Endothelial cell of umbilical vein (primary cell): ENCODE measurements around the gene THUMPD3. TPM values are rescaled to one million over a fixed set of nuclear protein-coding genes. Genes with fewer than 3 reads are reported as not detected.

Experiments used
- BruUV-seq: library from RNA; stranded (reverse); fragments of 400-500 nt; replicated peaks from 2 replicates; lab custom pipeline; 2021; lab: Mats Ljungman, UMichigan
- CTCF ChIA-PET: fragments of 300-600, 350-600 bp; sonication (Branson Sonifier 250); formaldehyde crosslinking; loops from one replicate; lab custom pipeline; 2021; ENCODE audit warnings: antibody characterized with exemption, inconsistent platforms; lab: Charles Lee
- POLR2A ChIA-PET: fragments of 300-600, 350-600 bp; sonication (Branson Sonifier 250); formaldehyde crosslinking; loops from one replicate; lab custom pipeline; 2021; ENCODE audit warnings: antibody characterized with exemption, inconsistent platforms; lab: Charles Lee
- DNase-seq: peaks from one replicate; pipeline ENCODE4 v3.0.0-alpha.2; 2011; ENCODE audit warnings: low read depth, low spot score
- FAIRE-seq: peaks from 2 replicates; lab custom pipeline; 2011; peaks lifted over from hg19 to GRCh38; lab: Jason Lieb, UNC
- H2AFZ ChIP-seq: 2 replicates; pipeline ENCODE4 v1.6.0; 2012; ENCODE audit warnings: low read depth, low read length, control low read depth, inconsistent platforms
- H3K27ac ChIP-seq: 2 replicates; pipeline ENCODE4 v1.5.1; 2011; ENCODE audit warnings: low read depth, mild to moderate bottlenecking, control low read depth, low read length, moderate library complexity; ENCODE audit not compliant: insufficient read depth
- H3K27me3 ChIP-seq, 2 experiments: 2 replicates each; pipeline versions ENCODE4 v1.6.0 to v1.6.1; 2011; ENCODE audit warnings: low read length in 2 of 2, mixed read lengths in 1 of 2; ENCODE audit not compliant: control insufficient read depth in 2 of 2, insufficient read depth in 2 of 2
- H3K36me3 ChIP-seq, 2 experiments: 2 replicates in 1 of 2; 3 replicates in 1 of 2; pipeline ENCODE4 v1.5.1; 2011; ENCODE audit warnings: low read length in 2 of 2, mild to moderate bottlenecking in 1 of 2, moderate library complexity in 1 of 2; ENCODE audit not compliant: control insufficient read depth in 2 of 2, insufficient read depth in 2 of 2; ENCODE audit errors: extremely low read depth in 1 of 2
- H3K4me1 ChIP-seq: 3 replicates; pipeline ENCODE4 v1.5.1; 2011; ENCODE audit warnings: mild to moderate bottlenecking, low read length; ENCODE audit not compliant: control insufficient read depth, insufficient read depth; ENCODE audit errors: extremely low read depth
- H3K4me2 ChIP-seq: 2 replicates; pipeline ENCODE4 v1.6.1; 2011; ENCODE audit warnings: low read length, control low read depth, mixed read lengths; ENCODE audit not compliant: insufficient read depth
- H3K4me3 ChIP-seq, 3 experiments: fragments of 200-600 bp in 1 of 3; sonication (generic), shearing (Covaris generic) in 1 of 3; replicated peaks in 1 of 3; 2 replicates each; pipeline ENCODE4 v1.5.1; 2011 to 2016; ENCODE audit warnings: control low read depth in 3 of 3, low read length in 3 of 3, mild to moderate bottlenecking in 2 of 3, inconsistent platforms in 1 of 3, low read depth in 1 of 3, moderate library complexity in 1 of 3; ENCODE audit not compliant: insufficient read depth in 1 of 3
- H3K79me2 ChIP-seq: 2 replicates; pipeline ENCODE4 v1.6.0; 2012; ENCODE audit warnings: low read length, inconsistent platforms; ENCODE audit not compliant: control insufficient read depth, insufficient read depth
- H3K9ac ChIP-seq: replicated peaks from 2 replicates; pipeline ENCODE3; 2011; ENCODE audit warnings: low read length, control low read depth; ENCODE audit not compliant: insufficient read depth; ENCODE audit errors: extremely low read depth
- H3K9me1 ChIP-seq: replicated peaks from 3 replicates; pipeline ENCODE4 v1.6.0; 2011; ENCODE audit warnings: mild to moderate bottlenecking, low read length; ENCODE audit not compliant: control insufficient read depth, insufficient read depth; ENCODE audit errors: extremely low read depth
- H3K9me3 ChIP-seq: replicated peaks from 2 replicates; pipeline ENCODE4 v1.5.1; 2012; ENCODE audit warnings: low read length, inconsistent platforms; ENCODE audit not compliant: control insufficient read depth, insufficient read depth
- H4K20me1 ChIP-seq: replicated peaks from 2 replicates; pipeline ENCODE3; 2011; ENCODE audit warnings: mild to moderate bottlenecking, low read length; ENCODE audit not compliant: control insufficient read depth, insufficient read depth; ENCODE audit errors: extremely low read depth
- EZH2 ChIP-seq: IDR thresholded peaks from 2 replicates; pipeline ENCODE4 v1.6.1; 2012; ENCODE audit warnings: borderline replicate concordance, low read depth, mild to moderate bottlenecking, moderate library complexity, low read length, inconsistent platforms; ENCODE audit not compliant: severe bottlenecking
- FOS ChIP-seq: IDR thresholded peaks from 2 replicates; pipeline ENCODE4 v1.6.1; 2011; ENCODE audit warnings: mild to moderate bottlenecking, low read length, moderate library complexity, borderline replicate concordance; ENCODE audit not compliant: insufficient read depth
- GATA2 ChIP-seq: IDR thresholded peaks from 2 replicates; pipeline ENCODE4 v1.7.0; 2011; ENCODE audit warnings: low read depth, mild to moderate bottlenecking, moderate library complexity, mixed read lengths, low read length; ENCODE audit not compliant: insufficient read length, insufficient read depth
- JUN ChIP-seq: IDR thresholded peaks from 2 replicates; pipeline ENCODE4 v1.6.1; 2011; ENCODE audit warnings: borderline replicate concordance, low read depth; ENCODE audit not compliant: insufficient read length, insufficient read depth
- MYC ChIP-seq: IDR thresholded peaks from one replicate; pipeline ENCODE4 v1.6.1; 2011; ENCODE audit warnings: mild to moderate bottlenecking, low read depth, low read length
- POLR2A ChIP-seq: IDR thresholded peaks from 2 replicates; pipeline ENCODE4 v1.6.1; 2012; ENCODE audit warnings: low read depth, mild to moderate bottlenecking, control low read depth, low read length
- POLR2AphosphoS5 ChIP-seq: IDR thresholded peaks from 2 replicates; pipeline ENCODE4 v1.6.1; 2012; ENCODE audit warnings: low read depth, mild to moderate bottlenecking, control low read depth, low read length, moderate library complexity; ENCODE audit not compliant: insufficient read depth
- dilution Hi-C: fragments of 300-500 bp; cut with MboI; formaldehyde crosslinking; loops from one replicate; pipeline ENCODE4 v1.15.0; 2019; ENCODE audit warnings: low sequenced_read_pairs; ENCODE audit not compliant: extremely low pct_ligation_motif_present
- intact Hi-C: fragments of 100-400 bp; cut with micrococcal nuclease; formaldehyde crosslinking; loops from one replicate; pipeline ENCODE4 v1.10.0; 2022
- polyA plus RNA-seq, 4 experiments: library from polyadenylated mRNA; depleted of rRNA in 3 of 4; stranded (reverse) in 3 of 4; unstranded in 1 of 4; fragments of >200 nt; gene quantifications; 2 replicates each; pipeline versions ENCODE4 v1.2.1 to v1.2.3, GENCODE V29; 2011 to 2012; ENCODE audit warnings: missing spikeins in 1 of 4
- total RNA-seq: library from RNA; stranded (reverse); gene quantifications from 2 replicates; pipeline ENCODE4 v1.2.3, GENCODE V29; 2021
- TF ChIP-seq, protein P1 (sequence below): IDR thresholded peaks from 2 replicates; pipeline ENCODE4 v1.6.1; 2011; ENCODE audit not compliant: insufficient read depth, insufficient read length
- TF ChIP-seq, protein P2 (sequence below), 2 donors: IDR thresholded peaks; 1 replicate in 1 of 2; 2 replicates in 1 of 2; pipeline ENCODE4 v1.5.1; 2011; ENCODE audit warnings: low read length in 2 of 2, mild to moderate bottlenecking in 2 of 2, moderate library complexity in 2 of 2, control low read depth in 1 of 2, inconsistent platforms in 1 of 2, low read depth in 1 of 2; ENCODE audit not compliant: insufficient read depth in 1 of 2; ENCODE audit errors: extremely low read depth in 1 of 2

The THUMPD3 gene
- total and polyA plus RNA-seq, 2 donors (not counting 3 experiments of a cell fraction or from before 2014, with no cell fraction given): 10.0 to 26.5 TPM

DNA sequence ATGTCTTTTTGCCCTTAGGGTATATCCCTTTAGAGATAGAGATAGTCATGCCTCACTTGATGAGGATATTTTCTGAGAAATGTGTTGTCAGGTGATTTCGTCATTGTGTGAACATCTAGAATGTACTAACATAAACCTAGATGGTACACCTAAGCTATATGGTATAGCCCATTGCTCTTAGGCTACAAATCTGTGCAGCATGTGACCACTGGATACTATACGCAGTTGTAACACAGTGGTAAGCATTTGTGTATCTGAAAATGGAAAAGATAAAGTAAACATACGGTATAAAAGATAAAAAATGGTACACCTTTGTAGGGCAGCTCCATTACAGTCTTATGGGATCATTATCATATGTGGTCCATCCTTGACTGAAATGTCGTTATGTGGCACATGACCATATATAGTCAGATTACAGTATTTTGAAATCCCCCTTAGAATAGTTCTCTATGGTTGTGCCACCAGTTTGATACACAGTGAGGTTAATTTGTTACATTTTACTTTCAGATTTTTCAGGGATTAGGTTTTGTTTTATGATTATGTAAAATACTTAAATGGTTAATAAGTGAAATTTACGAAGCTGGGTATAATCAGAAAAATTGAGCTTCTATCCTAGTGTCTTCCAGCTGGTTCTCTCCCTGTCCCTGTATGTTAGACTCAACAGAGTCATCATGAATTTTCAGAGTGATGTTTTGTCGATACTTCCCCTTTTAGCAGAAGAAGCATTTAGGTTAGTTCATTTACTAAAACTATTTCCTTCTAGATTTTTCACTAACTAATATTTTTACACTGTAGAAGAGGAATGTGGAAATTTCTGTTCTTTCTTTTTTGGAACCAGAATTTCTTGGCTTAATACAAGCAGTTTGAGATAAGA is 47.4 kb downstream of the THUMPD3 start:
- Histone ChIP-seq H4K20me1 (peaks cover 48% of the 10 kb centered on the region), H3K4me2 (no peak overlapping the region), H3K27me3 (no peaks in the 10 kb centered on the region), H2AFZ (no peak overlapping the region), H3K27ac (no peak overlapping the region), H3K9ac (no peak overlapping the region), H3K4me1 (no peaks in the 10 kb centered on the region), H3K4me3 (no peak overlapping the region), H3K79me2 (peaks cover 100% of the 10 kb centered on the region), H3K9me3 (no peaks in the 10 kb centered on the region), H3K36me3 (no peaks in the 10 kb centered on the region), H3K9me1 (no peaks in the 10 kb centered on the region)
- POLR2A ChIA-PET: no interaction called here
- BruUV-seq: no TSS peak
- dilution Hi-C loops (no loop called here), intact Hi-C loops (no loop called here)
- CTCF ChIA-PET: interaction anchor here (0.8 to 1.2 kb wide), 3 partner anchors 9 to 11 kb away, joined by 3 to 4 read pairs (median 3); no protein-coding TSS in a partner anchor
- FAIRE-seq (no peak), DNase-seq (no peak)
- TF ChIP-seq GATA2: no peak

DNA sequence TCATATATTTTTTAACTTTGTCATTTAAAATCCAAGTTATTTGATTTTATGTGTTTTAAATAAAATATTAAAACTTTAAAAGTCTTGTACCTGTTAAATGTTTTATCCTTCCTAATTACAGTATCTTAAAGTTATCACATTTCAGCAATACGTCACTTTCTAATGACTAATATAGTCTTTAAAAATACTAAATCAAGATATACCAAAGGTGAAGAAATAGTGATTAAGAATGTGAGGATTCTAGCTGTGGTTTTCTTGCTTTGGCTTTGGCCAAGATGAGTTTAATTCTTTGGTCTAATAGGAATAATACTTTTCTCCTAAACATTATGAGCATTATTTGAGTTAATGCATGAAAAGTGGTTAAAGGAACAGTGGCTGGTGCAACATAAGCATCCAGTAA is 48.4 kb downstream of the THUMPD3 start:
- TF ChIP-seq POLR2AphosphoS5 (no peak), MYC (no peak), POLR2A (no peak), FOS (no peak), JUN (no peak), GATA2 (no peak), EZH2 (no peak)
- TF ChIP-seq, protein P1, sequence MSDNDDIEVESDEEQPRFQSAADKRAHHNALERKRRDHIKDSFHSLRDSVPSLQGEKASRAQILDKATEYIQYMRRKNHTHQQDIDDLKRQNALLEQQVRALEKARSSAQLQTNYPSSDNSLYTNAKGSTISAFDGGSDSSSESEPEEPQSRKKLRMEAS: no peak
- TF ChIP-seq, protein P2, sequence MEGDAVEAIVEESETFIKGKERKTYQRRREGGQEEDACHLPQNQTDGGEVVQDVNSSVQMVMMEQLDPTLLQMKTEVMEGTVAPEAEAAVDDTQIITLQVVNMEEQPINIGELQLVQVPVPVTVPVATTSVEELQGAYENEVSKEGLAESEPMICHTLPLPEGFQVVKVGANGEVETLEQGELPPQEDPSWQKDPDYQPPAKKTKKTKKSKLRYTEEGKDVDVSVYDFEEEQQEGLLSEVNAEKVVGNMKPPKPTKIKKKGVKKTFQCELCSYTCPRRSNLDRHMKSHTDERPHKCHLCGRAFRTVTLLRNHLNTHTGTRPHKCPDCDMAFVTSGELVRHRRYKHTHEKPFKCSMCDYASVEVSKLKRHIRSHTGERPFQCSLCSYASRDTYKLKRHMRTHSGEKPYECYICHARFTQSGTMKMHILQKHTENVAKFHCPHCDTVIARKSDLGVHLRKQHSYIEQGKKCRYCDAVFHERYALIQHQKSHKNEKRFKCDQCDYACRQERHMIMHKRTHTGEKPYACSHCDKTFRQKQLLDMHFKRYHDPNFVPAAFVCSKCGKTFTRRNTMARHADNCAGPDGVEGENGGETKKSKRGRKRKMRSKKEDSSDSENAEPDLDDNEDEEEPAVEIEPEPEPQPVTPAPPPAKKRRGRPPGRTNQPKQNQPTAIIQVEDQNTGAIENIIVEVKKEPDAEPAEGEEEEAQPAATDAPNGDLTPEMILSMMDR (IDR thresholded peaks at IDR 0.05; ENCODE audit: extremely low read depth in 1 of 2, insufficient read depth in 1 of 2, low read depth in 1 of 2, low read length in 2 of 2): no peak
- CTCF ChIA-PET: interaction anchor here (0.8 kb wide), 1 partner anchor 8 kb away, joined by 3 read pairs; no protein-coding TSS in a partner anchor
- H3K9me1 ChIP-seq: no peaks in the 10 kb centered on the region
- FAIRE-seq (no peak), DNase-seq (no peak)
- H3K27ac ChIP-seq: no peak overlapping the region
- no peak overlapping the region for H3K4me3 ChIP-seq
- no peak overlapping the region for H3K4me2 ChIP-seq
- peaks cover 100% of the 10 kb centered on the region for H3K79me2 ChIP-seq
- H3K4me1 ChIP-seq: no peaks in the 10 kb centered on the region
- H3K36me3 ChIP-seq: peaks cover 0 to 2% of the 10 kb centered on the region in 2 experiments
- H4K20me1 ChIP-seq: peaks cover 40% of the 10 kb centered on the region
- intact Hi-C loops (no loop called here), dilution Hi-C loops (no loop called here)
- no peak overlapping the region for H3K9ac ChIP-seq
- no peaks in the 10 kb centered on the region for H3K27me3 ChIP-seq
- no TSS peak for BruUV-seq
- no peaks in the 10 kb centered on the region for H3K9me3 ChIP-seq
- H2AFZ ChIP-seq: no peak overlapping the region
- POLR2A ChIA-PET: interaction anchor here (0.7 kb wide), 1 partner anchor 14 kb away, joined by 3 read pairs; the partner anchor contains the start of gene SETD5
